Hematopoietic multipotent progenitor cell treated with erythropoietin and hydrocortisone succinate and interleukin-3 and kit ligand, for 4 days (in vitro differentiated cells): ENCODE measurements around the gene THEM4.

ENCODE experiments used
- DNase-seq: peaks from one replicate; pipeline ENCODE4 v3.0.0-alpha.2; 2015

The THEM4 gene

DNA sequence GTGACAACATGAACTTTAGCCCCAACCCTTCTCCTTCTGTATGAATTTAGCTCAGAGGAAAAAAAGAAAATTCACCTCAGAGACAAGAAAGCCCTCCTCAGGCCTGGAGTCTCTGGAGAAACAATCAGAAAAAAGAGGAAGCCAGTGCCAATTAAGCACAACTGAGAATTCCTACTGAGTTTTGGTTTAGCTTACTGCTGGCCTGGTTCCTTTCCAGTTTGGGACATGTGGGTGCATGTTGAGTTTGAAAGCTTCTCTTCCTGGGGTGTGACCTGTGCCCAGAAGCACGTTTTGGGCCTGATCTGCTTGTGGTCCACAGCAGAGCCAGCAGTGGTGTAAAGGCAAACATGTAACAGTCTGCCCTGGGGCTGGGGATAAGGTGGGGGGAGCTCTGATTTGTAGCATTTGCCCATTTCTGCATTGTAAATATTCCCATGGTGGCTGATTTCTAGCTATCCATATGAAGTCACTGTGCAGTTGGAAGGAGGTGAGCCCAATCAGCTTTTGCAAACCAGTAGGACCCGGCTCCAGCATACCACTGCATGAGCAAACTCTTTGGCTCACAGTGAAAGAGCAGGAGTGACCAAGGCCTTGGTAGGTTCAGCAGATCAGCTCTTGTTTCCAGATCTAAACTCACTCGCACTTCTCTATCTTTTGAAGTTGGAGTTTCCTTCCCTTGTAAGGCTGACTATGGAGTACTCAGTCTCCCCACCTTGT, 51.1 kb downstream of the THEM4 start:
- DNase-seq = no peak

DNA sequence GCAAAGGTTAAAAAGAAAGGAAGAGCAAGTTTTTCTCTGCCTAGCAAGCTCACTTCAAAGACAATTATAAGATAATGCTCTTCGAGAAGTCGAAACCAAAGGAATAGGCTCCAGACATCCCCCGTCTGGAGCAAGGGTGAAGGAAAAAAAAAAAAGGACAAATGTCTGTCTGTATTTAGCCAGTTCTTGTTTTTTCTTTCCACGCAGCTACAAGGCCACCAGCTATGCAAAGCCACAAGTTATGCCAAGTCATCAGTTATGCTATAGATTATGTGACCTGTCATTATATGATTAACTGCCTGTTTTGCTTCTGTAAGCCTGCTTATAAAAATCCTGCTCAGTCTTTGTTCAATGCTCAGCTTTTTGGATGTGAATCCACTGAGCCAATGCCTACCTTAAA, 53.4 kb downstream of the THEM4 start:
- DNase-seq = peak; percentile 47

DNA sequence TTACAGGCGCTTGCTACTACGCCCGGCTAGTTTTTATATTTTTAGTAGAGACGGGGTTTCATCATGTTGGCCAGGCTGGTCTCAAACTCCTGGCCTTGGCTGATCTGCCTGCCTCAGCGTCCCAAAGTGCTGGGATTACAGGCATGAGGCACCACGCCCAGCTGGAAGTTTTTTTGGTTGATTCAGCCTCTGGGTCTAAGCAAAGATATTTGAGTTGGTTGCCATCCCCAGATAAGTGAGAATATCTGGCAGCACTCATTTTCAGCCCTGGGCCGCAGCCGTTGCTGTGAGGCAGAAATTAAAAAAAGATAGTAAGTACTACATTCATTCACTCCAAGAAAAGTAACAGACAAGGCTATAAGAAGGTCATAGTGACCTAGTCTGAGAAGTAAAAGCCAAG, 53.8 kb downstream of the THEM4 start:
- peak; percentile 50 for DNase-seq

DNA sequence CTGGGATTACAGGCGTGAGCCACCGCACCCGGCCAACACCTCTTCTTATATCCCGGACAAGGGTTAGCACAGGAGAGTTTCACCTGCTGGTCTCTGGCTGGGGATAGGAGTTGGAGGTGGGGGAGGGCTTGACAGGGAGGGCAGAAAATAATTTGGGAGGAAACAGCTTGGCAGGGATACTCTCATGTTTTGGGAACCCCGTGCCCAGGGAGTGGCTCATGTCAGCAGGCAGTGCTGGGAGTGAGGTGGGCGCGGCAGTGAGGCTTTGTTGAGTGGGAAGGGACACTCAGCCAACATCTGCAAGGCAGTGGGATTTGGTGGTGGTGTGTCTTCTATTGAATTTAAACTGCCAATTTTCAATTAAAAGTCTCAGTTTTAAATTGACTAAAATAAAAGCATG, 54.7 kb downstream of the THEM4 start:
- no peak for DNase-seq

DNA sequence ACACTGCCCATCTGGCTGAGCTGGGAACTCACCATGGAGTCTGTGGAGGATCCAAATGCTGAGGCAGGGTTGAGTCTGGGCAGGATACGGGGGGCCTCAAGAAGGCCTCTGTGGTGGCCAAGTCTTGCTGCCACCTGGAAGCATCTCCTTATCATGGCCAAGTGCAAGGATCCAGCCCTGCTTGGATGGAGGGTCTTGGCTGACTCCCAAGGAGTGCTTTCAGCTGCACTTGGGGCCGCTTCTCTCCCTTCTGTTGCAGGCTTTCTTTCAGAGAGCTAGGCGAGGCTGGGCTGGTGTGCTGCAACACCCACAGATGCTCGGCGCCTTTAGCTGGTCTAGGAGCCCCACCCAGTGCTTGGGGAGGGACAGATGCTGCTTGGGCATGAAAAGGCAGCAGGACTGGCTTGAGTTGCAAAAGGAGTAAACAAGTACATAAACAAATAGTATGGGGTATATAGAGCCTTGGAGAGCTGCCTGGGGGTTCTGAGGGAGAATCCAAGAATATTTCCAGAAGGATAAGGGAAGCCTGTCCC, 55.8 kb downstream of the THEM4 start, which contains the start of gene THEM5:
TSS of gene THEM5 (minus strand) at position 302 of the 533 bp plus-strand sequence. CDS start at position 155, 147 bp downstream.
- DNase-seq = peak; percentile 56

GRCh38 chr1:151852733-151853132, 56.6 kb downstream of the THEM4 start:
- no peak for DNase-seq

DNA sequence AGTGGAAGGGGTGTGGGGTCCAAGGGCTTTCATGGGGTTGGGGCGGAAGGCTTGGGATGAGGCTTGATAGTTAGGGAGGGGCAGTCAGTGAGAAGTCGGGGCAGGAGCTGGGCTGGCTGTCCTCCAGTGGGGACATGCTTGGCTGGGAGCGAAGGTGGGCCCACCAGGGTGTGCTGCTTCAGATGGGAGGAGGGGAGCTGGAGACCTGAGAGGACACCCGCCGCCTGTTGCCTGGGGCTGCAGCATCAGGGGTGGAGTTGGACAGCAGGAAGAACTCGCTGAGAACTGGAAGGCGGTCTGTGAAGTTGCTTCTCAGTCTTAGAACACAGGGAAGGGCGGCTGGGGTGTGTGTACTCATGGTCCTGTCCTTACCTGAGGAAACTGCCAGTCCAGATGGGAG, 57.4 kb downstream of the THEM4 start:
- no peak for DNase-seq

- no peak for DNase-seq
These were observed 59.4 kb downstream of the THEM4 start for GRCh38 chr1:151849871-151850270.

DNA sequence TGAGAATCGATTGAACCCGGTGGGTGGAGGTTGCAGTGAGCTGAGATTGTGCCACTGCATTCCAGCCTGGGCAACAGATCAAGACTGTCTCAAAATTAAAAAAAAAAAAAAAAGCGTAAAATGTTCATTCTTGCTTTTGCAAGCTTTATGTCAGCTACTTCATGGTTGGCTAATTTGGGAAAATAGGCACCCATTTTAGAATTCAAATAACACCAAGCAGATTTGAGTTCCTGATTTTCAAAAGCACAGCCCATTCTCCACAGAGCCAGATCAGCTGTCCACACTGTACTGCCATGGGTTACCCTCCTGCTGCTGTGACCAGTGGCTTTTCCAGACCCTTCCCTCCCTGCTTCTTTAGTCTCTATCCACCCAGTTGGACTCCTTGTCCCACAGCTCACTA, 60.2 kb downstream of the THEM4 start:
- no peak for DNase-seq

- no peak for DNase-seq
These were observed 61.3 kb downstream of the THEM4 start for GRCh38 chr1:151847867-151848596.

GRCh38 chr1:151846686-151847237, 62.5 kb downstream of the THEM4 start:
- no peak for DNase-seq

- DNase-seq = peak; percentile 65
These were observed 63.2 kb downstream of the THEM4 start for GRCh38 chr1:151846062-151846568.

- peak; percentile 38 for DNase-seq
These were observed 65.9 kb downstream of the THEM4 start for GRCh38 chr1:151843398-151843797.

DNA sequence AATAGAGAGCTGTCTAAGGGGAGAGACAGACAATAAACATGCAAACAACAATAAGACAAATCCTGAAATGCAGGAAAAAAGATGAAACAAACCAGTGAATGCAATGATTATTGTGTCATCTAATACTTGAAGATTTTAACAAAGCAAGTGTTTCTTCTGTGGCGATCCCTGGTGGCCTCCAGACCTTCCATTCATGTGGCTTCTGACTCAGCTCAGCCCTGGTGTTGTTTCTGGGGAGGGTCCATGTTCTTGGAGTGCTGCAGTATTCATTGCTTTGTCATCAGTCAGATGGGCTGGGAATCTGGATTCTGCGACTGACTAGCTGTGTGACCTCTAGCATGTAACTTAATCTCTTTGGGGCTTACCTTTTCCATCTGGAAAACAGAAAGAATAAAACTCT, 68.2 kb downstream of the THEM4 start:
- no peak for DNase-seq

DNA sequence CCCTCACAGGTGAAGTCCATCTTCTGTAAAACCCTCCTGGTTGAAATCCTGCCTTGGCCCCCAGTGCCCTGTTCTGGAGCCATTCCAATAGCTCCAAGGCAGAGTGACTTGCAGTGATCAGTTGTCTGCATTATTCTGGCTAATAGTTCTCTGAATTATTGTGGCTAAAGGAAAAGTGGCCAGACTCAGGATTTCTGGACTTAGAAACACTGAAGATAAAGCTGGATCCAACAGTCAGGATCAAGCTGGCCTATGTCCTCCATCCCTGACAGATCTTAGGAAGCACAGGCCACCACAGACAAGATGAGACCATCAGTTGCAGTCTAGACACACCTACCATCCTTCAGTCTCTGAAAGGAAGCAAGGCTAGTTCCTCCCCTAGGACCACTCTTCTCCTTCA, 68.9 kb downstream of the THEM4 start:
- DNase-seq = no peak

- peak; percentile 51 for DNase-seq
These were observed 69.6 kb downstream of the THEM4 start, which contains the start of gene C2CD4D for GRCh38 chr1:151839457-151840403. Gene C2CD4D (minus strand): TSS chr1:151839820. CDS start chr1:151838989, 831 bp downstream.

GRCh38 chr1:151839082-151839412, 70.3 kb downstream of the THEM4 start:
- no peak for DNase-seq

- DNase-seq = peak; percentile 39
These were observed 70.9 kb downstream of the THEM4 start for GRCh38 chr1:151838222-151839081.

DNA sequence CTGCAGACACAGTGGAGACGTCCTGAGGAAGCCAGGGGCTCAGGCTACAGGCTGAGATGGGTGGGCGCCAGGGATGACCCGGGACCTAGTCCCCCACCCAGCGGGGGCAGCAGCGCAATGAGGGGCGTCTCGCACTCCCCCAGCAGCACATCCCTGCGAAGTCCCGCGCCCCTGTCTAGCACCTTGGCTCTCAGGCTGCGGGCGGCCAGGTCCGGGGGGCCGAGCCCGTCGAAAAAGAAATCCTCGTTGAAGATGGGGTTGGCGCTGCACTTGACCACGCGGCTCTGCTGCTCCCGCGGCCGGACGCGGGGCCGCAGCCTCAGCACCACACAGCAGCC, 71.5 kb downstream of the THEM4 start:
- no peak for DNase-seq

- no peak for DNase-seq
These were observed 72.1 kb downstream of the THEM4 start for GRCh38 chr1:151837197-151837596.

- no peak for DNase-seq
These were observed 73.7 kb downstream of the THEM4 start for GRCh38 chr1:151835596-151835995.

DNA sequence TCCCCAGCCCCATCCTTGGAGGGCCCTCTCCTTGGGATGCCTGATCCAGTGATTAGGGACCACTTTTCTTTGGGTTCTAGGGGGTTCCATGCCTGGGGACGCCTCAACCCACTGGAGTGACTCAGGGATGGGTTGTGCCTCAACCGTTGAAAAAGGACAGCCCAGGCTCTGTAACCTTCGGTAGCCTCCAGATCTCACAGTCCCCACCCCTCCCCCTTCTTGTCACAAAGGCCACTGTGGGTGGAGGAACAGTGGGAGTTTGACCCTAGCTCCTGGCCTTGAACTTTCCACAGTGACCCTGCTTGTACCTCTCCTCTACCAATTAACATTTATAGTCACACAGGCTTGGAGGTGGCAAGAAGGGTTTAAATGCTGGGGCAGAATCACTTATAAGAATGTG, 75.1 kb downstream of the THEM4 start:
- DNase-seq = no peak
